NCI-H2227 (cell line): Measurements from ENCODE around the gene HDAC9.

Source experiments
- DNase-seq: peaks from one replicate; lab custom pipeline; 2025; ENCODE audit not compliant: unreplicated experiment; lab: John Stamatoyannopoulos, UW

Gene HDAC9

DNA sequence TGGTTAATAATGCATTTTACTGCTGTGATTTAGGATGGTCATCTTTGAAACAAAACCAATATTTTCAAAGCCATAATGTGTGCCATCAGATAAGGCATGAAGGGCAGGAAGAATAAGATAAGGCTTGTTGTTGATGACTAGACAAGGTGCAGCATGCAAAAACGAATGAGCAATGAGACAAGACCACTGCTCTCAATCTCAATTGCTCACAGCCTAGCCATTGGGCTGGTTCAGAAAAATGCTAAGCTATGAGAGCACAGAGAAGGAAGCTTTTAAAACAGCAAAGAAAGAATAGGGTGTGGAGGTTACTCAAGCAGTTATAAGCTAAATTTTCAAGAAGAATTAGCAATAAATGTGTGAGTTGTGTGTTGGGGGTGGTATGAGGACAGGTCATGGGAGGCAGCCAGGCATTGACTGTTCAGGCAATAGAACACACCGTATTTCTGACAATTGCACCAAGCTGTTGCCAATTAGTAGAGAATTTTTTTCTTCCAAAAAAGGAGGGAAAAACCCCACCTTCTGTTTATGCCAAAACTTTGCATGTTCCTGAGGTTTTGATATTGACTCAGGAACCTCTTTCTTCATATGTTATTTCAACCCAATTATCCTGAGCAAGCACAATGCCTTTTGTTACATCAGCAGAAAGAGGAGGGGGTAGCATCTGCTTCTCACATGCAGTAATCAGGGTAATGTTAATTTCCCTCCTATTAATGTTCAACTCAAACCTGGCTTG, 276.5 kb downstream of the HDAC9 start:
- DNase-seq = no peak

DNA sequence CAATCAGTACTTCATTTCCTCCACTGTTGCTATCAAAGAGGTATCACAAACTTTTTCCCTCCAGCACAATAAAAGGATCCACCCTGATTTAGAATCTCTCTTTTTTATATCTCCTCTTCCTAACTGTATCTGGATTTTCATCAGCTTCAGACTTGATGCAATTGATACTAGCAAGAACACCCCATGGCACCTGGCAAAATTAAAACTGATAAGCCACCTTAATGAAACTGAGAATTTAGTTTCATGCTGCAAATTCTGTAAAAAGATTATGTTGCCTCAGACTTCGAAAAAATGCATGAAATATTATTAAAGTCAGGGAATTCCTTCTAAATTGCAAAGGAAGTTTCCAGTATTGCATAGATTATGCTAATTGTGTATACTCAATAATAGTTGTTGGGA, 277.0 kb downstream of the HDAC9 start:
- DNase-seq = no peak

DNA sequence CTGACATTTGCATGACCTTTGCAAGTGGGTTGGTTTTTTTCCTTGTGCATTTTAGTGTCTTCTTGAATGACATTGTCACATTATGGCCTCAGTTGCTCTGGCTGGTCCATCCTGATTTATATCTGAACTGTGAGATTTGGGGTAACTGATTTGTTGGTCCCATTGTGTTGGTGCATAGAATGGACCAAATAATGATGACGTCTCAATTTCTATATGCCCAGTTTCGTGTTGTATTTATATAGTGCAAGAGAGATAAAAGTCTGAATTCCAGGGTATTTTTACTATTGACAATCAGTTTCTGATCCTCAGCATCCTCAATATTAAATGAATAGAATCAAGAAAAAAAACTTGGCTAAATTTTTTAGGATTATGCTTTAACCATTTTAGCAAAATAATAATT, 281.8 kb downstream of the HDAC9 start:
- DNase-seq = no peak

DNA sequence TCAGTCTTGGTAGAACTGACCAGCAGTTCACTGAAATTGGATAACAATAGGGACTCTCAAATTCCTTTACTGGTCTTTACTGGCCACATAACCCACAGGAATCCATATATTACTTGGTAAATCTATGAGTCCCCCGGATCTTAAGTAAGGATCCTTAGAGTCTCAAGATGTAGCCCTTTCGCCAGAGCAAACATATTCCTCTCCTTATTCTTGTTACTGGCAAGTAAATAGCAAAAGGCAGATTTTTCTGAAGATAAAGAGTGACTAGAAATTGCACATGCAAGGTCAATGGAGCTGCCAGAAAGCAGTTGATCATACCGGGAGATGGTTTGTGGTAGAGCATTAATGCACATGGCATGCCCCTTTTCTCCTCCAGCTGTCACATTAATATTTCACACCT, 283.0 kb downstream of the HDAC9 start:
- no peak for DNase-seq

DNA sequence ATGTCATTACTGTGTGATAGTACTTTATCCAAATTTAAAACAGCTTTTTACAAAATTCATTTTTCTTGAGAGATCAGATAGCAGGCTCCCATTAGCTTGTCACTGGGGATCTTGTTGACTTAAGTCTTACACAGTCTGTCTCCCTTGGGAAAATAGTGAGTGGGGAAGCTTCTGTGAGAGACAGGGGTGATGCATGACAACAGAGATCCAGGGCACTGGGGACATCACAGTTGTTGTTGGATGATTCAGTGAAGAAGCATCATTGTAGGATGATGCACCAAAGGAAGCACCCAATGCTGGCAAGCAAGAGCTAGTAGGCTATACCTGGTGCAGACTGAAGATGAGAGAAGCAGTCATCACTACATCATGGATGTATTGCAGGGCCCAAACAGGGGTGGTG, 284.7 kb downstream of the HDAC9 start:
- no peak for DNase-seq

DNA sequence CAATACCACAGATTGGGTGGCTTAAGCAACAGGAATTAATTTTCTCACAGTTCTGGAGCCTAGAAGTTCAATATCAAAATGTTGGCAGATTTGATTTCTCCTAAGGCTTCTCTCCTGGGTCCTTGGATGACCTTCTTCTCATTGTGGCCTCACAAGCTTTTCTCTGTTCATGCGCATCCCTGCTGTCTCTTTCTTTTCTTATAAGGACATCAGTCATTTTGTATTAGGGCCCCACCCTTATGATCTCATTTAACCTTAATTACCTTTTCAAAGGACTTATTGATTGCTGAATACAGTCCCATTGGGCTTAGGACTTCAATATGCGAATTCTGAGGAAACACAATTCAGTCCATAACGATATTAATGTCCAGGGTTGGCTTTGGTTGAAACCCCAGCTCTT, 285.4 kb downstream of the HDAC9 start:
- no peak for DNase-seq

DNA sequence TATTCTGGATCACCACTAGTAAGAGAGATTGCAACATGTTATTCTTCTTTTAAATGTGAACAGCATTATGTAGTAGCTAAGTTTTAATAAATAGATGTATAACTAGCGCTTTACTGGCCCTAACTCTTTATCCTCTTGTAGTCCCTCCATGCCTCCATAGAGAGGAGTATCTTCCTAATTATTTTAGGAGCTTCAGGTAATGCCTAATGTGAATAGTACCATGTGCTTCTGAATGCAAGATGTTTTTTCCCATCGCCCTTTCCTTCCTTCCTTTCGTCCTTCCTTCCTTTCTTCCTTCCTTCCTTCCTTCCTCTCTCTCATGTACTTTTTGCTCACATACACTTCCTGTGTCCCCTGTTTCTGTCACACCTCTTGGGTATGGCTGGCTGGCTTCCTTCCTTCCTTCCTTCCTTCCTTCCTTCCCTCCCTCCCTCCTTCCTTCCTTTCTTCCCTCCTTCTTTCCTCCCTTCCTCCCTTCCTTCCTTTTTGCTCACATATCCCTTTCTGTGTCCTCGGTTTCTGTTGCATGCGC, 290.7 kb downstream of the HDAC9 start:
- no peak for DNase-seq

DNA sequence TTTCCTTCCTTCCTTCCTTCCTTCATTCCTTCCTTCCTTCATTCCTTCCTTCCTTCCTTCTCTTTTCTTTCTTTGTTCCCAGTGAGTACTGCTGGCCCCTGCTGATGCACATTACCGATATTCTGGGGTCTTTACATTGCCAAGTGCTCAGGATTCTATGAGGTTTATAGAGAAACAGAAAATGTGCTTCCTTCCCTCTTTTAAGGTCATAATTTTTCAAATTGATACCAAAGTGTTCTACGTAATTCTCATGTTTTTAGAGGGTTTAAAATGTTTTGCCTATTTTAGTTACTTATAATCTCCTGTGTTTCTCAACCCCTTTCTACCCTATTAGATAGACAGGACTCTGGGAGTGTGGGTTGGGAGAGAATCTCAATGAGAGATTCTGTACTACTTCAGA, 291.2 kb downstream of the HDAC9 start:
- DNase-seq = no peak

DNA sequence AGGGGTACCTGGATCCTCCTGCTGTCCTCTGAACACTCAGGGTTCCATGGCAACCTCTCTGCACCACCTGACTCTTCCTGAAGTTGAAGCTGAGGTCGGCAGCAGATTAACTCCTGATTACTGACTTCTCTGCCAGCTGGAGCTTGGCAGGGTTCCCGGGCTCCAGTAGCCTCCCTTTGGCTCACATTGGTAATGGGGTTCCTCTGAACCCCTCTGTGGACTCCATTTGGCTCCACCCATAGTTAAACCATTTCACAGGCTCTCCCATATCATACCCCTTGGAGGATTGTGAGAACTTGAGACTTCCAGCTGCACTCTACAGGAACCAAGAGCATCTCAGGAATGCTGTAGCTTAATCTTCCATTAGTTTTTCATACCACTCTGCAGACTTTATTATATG, 292.5 kb downstream of the HDAC9 start:
- no peak for DNase-seq

DNA sequence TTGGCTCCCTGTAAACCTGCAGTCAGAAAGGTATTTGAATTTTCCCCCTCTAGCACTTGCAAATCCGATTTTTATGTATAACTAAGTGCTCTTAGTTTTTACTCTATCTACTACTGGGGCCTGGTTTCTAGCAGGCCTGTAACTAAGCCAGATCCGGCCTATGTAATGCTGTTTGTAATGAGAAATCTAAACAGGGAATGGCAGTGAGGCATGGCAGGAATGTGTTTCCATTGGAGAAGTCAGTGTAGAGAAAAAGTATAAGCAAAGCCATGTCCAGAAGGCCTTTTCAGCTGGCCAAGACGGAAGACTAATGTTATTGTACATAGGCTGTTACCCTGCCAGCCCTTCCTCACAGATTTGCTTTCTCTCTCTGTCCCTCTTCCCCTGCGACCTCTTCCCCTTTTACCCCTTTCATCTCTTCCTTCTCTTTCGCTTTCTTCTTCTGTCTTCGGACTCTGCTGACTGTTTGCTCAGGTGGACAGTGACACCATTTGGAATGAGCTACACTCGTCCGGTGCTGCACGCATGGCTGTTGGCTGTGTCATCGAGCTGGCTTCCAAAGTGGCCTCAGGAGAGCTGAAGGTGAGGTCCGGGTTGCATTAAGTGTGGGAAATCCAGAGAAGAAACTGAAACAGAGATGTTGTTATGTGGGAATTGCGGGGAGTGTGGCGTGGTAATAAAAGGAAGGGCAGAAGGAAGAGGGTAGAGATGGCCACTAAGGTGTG, 297.5 kb downstream of the HDAC9 start:
- no peak for DNase-seq

DNA sequence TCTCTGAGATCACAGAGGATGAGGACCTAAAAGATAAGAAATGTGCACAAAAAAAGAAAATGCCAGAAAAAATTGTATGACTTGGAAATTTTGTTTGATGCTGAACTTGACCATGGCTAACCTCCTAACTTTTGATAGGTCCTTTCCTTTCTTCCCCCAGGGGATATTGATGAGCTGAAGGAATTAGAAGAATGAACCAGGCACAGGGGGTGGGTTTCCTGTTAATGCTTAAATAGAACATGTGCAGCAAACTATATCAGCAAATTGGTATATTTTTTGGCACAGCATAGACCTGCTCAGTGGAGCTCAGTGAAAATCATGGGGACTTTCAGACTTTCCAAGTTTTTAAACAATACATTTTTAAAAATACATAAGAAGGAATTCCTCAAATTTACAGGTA, 300.7 kb downstream of the HDAC9 start:
- DNase-seq = no peak

DNA sequence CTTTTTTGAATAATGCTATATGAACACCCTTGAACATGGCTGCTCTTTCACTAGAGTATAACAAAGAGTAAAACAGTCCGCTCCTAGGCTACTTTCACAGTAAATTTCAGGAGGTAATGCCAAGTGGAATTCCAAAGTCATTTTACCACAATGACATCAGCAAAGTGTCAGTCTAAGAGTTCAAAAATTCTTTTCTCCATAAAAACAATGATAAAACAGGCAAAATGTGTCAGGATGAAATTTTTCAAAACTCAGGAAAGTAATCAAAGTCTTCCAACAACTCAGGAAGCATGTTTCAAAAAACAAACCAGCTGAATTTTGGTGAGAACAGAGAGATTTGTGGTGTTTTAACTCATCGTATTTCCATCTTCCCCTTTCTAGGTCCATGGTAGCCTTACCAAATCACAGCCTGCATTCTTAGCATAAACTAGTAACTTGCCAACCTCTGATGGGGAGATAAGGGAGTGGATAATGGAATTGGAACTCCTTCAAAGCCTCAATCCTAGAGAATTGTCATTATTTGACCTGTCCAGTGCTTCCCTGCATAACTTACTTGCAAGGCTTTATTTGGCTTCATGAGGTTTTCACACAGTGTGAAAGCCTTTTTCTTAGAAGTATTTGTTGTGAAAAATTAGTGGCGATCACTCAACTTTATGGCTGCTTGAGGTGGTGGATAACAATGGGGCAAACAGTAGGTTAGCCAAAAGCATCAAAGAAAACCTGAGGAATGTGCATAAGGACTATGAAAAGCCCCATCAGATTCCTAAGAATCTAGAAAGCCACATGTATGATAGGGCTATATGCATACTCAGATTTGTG, 302.7 kb downstream of the HDAC9 start:
- DNase-seq = no peak

DNA sequence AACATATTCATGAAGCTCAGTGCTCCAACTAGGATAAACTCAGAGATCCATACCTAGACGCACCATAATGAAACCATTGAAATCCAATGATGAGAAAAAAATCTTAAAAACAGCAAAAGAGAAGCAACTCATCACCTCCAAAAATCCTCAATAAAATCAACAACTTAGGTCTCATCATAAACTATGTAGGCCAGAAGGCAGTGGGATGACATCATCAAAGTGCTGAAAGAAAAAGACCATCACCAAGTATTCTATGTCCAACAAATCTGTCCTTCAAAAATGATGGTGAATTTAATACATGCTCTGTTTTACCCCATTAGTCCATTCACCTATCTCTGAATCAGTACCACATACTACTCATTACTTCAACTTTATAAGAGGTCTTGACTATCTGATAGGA, 304.4 kb downstream of the HDAC9 start:
- DNase-seq = no peak

DNA sequence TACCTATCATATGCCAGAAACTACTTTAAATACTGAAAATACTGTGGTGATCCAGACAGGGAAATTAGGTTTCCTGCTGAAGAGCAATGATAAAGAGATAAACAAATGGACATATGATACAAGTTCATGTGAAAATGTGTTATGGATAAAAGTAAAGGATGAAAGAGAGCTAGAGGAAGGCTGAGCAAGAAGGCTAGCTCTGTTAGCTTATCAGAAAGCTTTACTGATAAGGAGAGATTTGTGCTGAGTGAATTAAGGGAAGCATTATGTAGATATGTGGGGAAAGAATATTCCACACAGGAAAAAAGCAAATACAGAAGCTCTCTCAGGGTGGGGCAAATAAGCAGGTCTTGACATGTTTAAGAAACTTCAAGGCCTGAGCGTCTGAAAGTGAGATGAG, 308.4 kb downstream of the HDAC9 start:
- no peak for DNase-seq

DNA sequence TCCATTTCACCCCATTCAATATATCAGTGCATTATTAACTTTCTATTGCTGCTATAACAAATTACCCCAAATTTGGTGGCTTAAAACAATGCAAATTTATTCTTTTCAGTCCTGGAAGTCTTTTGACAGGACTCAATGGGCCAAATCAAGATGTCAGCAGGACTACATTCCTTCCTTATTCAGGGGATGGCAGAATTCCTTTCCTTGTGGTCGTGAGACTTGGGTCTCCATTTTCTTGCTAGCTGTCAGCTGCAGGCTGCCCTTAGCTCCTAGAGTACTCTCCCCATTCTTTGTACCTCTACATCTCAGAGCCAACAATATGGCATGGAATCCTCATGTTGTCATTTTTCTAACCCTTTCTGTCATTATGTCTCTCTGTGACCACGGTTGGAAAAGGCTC, 310.6 kb downstream of the HDAC9 start:
- no peak for DNase-seq

DNA sequence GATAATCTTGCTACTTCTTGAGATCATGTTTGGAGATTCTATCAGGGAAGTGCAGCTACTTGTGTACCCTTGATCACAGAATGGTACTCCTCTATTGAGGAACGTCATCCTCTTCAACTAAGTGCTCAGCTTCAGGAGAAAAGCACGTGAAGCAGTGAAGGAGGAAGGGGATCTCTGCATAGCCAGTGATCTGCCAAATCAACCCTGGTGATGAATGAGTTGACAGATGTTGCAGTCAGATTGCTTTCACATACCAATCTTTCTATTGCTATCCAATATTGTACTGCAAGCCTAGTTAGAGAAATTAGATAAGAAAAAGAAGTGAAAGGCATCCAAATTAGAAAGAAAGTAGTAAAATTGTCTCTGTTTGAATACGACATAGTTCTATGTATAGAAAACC, 312.5 kb downstream of the HDAC9 start:
- no peak for DNase-seq

DNA sequence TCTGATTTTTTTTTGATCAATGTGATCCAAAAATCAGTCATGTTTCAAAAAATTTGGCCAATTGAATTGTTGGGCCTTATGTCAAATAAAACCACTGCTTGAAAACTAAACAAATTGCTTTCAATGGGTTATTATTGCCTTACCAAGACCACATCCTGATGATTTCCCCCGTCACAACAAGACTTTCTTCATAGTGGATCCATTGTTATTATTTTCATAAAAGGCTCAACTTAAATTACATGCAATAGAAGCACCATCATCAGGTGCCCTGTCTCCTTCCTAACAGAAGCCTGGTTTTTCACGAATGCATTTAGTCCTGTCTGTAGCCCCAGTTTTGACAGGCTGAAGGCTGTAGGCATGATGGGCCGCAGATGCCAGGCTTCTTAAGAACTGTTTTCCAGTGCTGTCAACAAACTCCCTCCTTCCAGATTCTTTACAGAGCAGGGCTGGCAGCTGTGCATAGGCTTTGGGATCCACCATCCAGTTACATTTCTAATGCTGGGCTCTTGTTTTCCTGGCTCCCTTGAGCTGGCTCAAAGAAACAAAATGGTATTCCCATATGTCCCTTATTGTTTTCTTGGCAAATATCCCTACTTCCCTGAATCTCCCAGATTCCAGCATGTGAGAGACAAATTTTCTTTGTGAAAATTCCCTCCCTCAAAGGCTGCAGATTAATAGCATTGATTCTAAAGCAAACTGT, 319.9 kb downstream of the HDAC9 start:
- DNase-seq = no peak

DNA sequence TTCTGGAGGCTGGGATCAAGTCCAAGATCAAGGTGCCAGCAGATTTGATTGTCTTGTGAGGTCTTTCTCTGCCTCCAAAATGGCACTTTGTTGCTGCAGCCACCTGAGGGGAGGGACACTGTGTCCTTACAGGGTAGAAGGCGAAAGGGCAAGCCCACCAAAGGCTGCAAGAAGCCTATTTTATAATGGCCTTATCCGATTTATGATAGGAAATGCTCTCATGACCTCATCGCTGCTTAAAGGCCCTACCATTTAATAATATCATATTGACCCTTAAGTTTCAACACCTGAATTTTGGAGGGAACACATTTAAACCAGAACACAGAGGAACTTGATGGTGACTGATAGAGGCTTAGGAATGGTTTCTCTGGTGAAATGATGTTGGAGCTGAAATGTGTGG, 325.4 kb downstream of the HDAC9 start:
- DNase-seq = no peak

DNA sequence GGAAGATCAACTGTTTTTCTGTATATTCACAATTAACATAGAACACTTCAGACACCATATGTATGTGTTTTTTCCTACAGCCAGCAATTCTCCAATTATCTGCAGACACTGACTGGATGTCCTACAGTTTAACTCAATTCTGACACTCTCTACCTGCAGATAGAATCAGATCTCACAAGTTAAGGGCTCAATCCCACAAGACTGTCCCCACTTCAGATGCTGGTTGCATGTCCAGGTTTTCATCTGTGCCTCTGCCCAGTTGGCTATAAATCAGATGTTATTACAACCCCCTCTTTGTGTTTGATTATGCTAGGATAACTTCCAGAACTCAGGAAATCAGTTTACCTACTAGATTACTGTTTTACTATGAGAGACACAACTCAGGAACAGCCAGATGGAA, 326.0 kb downstream of the HDAC9 start:
- DNase-seq = no peak

DNA sequence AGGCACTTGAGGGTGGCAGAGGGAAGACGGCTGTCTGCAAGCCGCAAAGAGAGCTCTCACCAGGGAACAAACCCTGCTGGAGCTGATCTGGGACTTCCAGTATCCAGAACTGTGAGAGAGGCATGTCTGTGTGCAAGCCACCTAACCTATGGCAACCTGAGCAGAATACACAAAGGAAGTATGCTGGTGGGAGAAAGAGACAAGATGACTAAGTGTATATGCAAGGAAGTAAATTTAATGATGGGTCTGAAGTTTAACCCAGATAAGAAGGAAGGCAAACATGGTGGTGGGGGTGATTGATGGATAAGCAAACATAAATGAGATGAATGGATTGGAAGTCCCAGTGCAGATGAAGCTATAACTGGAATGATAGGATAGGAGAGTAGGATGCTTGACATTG, 328.6 kb downstream of the HDAC9 start:
- no peak for DNase-seq
